Endothelial cell of umbilical vein (primary cell): ENCODE measurements around the gene SNX3. TPM values are rescaled to one million over a fixed set of nuclear protein-coding genes. Genes with fewer than 3 reads are reported as not detected.

ENCODE experiments used
- BruUV-seq: library from RNA; stranded (reverse); fragments of 400-500 nt; replicated peaks from 2 replicates; lab custom pipeline; 2021; lab: Mats Ljungman, UMichigan
- CTCF ChIA-PET: fragments of 300-600, 350-600 bp; sonication (Branson Sonifier 250); formaldehyde crosslinking; loops from one replicate; lab custom pipeline; 2021; ENCODE audit warnings: antibody characterized with exemption, inconsistent platforms; lab: Charles Lee
- POLR2A ChIA-PET: fragments of 300-600, 350-600 bp; sonication (Branson Sonifier 250); formaldehyde crosslinking; loops from one replicate; lab custom pipeline; 2021; ENCODE audit warnings: antibody characterized with exemption, inconsistent platforms; lab: Charles Lee
- DNase-seq: peaks from one replicate; pipeline ENCODE4 v3.0.0-alpha.2; 2011; ENCODE audit warnings: low read depth, low spot score
- FAIRE-seq: peaks from 2 replicates; lab custom pipeline; 2011; peaks lifted over from hg19 to GRCh38; lab: Jason Lieb, UNC
- H2AFZ ChIP-seq: 2 replicates; pipeline ENCODE4 v1.6.0; 2012; ENCODE audit warnings: low read depth, low read length, control low read depth, inconsistent platforms
- H3K27ac ChIP-seq: 2 replicates; pipeline ENCODE4 v1.5.1; 2011; ENCODE audit warnings: low read depth, mild to moderate bottlenecking, control low read depth, low read length, moderate library complexity; ENCODE audit not compliant: insufficient read depth
- H3K27me3 ChIP-seq, 2 experiments: 2 replicates each; pipeline versions ENCODE4 v1.6.0 to v1.6.1; 2011; ENCODE audit warnings: low read length in 2 of 2, mixed read lengths in 1 of 2; ENCODE audit not compliant: control insufficient read depth in 2 of 2, insufficient read depth in 2 of 2
- H3K36me3 ChIP-seq, 2 experiments: 2 replicates in 1 of 2; 3 replicates in 1 of 2; pipeline ENCODE4 v1.5.1; 2011; ENCODE audit warnings: low read length in 2 of 2, mild to moderate bottlenecking in 1 of 2, moderate library complexity in 1 of 2; ENCODE audit not compliant: control insufficient read depth in 2 of 2, insufficient read depth in 2 of 2; ENCODE audit errors: extremely low read depth in 1 of 2
- H3K4me1 ChIP-seq: 3 replicates; pipeline ENCODE4 v1.5.1; 2011; ENCODE audit warnings: mild to moderate bottlenecking, low read length; ENCODE audit not compliant: control insufficient read depth, insufficient read depth; ENCODE audit errors: extremely low read depth
- H3K4me2 ChIP-seq: 2 replicates; pipeline ENCODE4 v1.6.1; 2011; ENCODE audit warnings: low read length, control low read depth, mixed read lengths; ENCODE audit not compliant: insufficient read depth
- H3K4me3 ChIP-seq, 3 experiments: fragments of 200-600 bp in 1 of 3; sonication (generic), shearing (Covaris generic) in 1 of 3; replicated peaks in 1 of 3; 2 replicates each; pipeline ENCODE4 v1.5.1; 2011 to 2016; ENCODE audit warnings: control low read depth in 3 of 3, low read length in 3 of 3, mild to moderate bottlenecking in 2 of 3, inconsistent platforms in 1 of 3, low read depth in 1 of 3, moderate library complexity in 1 of 3; ENCODE audit not compliant: insufficient read depth in 1 of 3
- H3K79me2 ChIP-seq: 2 replicates; pipeline ENCODE4 v1.6.0; 2012; ENCODE audit warnings: low read length, inconsistent platforms; ENCODE audit not compliant: control insufficient read depth, insufficient read depth
- H3K9ac ChIP-seq: replicated peaks from 2 replicates; pipeline ENCODE3; 2011; ENCODE audit warnings: low read length, control low read depth; ENCODE audit not compliant: insufficient read depth; ENCODE audit errors: extremely low read depth
- H3K9me1 ChIP-seq: replicated peaks from 3 replicates; pipeline ENCODE4 v1.6.0; 2011; ENCODE audit warnings: mild to moderate bottlenecking, low read length; ENCODE audit not compliant: control insufficient read depth, insufficient read depth; ENCODE audit errors: extremely low read depth
- H3K9me3 ChIP-seq: replicated peaks from 2 replicates; pipeline ENCODE4 v1.5.1; 2012; ENCODE audit warnings: low read length, inconsistent platforms; ENCODE audit not compliant: control insufficient read depth, insufficient read depth
- H4K20me1 ChIP-seq: replicated peaks from 2 replicates; pipeline ENCODE3; 2011; ENCODE audit warnings: mild to moderate bottlenecking, low read length; ENCODE audit not compliant: control insufficient read depth, insufficient read depth; ENCODE audit errors: extremely low read depth
- EZH2 ChIP-seq: IDR thresholded peaks from 2 replicates; pipeline ENCODE4 v1.6.1; 2012; ENCODE audit warnings: borderline replicate concordance, low read depth, mild to moderate bottlenecking, moderate library complexity, low read length, inconsistent platforms; ENCODE audit not compliant: severe bottlenecking
- FOS ChIP-seq: IDR thresholded peaks from 2 replicates; pipeline ENCODE4 v1.6.1; 2011; ENCODE audit warnings: mild to moderate bottlenecking, low read length, moderate library complexity, borderline replicate concordance; ENCODE audit not compliant: insufficient read depth
- GATA2 ChIP-seq: IDR thresholded peaks from 2 replicates; pipeline ENCODE4 v1.7.0; 2011; ENCODE audit warnings: low read depth, mild to moderate bottlenecking, moderate library complexity, mixed read lengths, low read length; ENCODE audit not compliant: insufficient read length, insufficient read depth
- POLR2A ChIP-seq: IDR thresholded peaks from 2 replicates; pipeline ENCODE4 v1.6.1; 2012; ENCODE audit warnings: low read depth, mild to moderate bottlenecking, control low read depth, low read length
- dilution Hi-C: fragments of 300-500 bp; cut with MboI; formaldehyde crosslinking; loops from one replicate; pipeline ENCODE4 v1.15.0; 2019; ENCODE audit warnings: low sequenced_read_pairs; ENCODE audit not compliant: extremely low pct_ligation_motif_present
- intact Hi-C: fragments of 100-400 bp; cut with micrococcal nuclease; formaldehyde crosslinking; loops from one replicate; pipeline ENCODE4 v1.10.0; 2022
- polyA plus RNA-seq, 4 experiments: library from polyadenylated mRNA; depleted of rRNA in 3 of 4; stranded (reverse) in 3 of 4; unstranded in 1 of 4; fragments of >200 nt; gene quantifications; 2 replicates each; pipeline versions ENCODE4 v1.2.1 to v1.2.3, GENCODE V29; 2011 to 2012; ENCODE audit warnings: missing spikeins in 1 of 4
- total RNA-seq: library from RNA; stranded (reverse); gene quantifications from 2 replicates; pipeline ENCODE4 v1.2.3, GENCODE V29; 2021
- TF ChIP-seq, protein P1 (sequence below): IDR thresholded peaks from 2 replicates; pipeline ENCODE4 v1.6.1; 2011; ENCODE audit not compliant: insufficient read depth, insufficient read length

Gene SNX3
- total and polyA plus RNA-seq, 2 donors (not counting 3 experiments of a cell fraction or from before 2014, with no cell fraction given): 155 to 281 TPM

GRCh38 chr6:108163644-108164542 lies 96.9 kb downstream of the SNX3 start:
- dilution Hi-C loops: no loop called here
- CTCF ChIA-PET: interaction anchor here (1.1 to 1.6 kb wide), 2 partner anchors 328 to 334 kb away, joined by 3 to 10 read pairs; no protein-coding TSS in a partner anchor

DNA sequence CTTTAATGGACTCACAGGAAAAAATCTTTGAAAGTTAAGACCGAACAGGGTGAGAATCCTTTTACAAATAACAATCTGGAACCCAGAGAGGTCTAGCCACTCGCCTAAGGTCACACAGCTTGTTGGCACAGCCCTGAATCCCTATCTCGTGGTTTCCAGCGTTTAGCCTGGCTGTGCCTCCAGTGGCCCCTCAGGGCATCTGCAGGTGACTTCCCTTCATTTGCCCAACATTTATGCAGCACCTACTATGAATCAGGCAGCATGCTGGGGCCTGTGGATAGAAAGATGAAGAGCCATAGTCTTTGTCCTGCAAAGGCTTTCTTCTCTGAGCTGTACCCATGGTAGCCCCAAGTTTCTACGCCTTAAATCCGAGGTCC lies 97.6 kb downstream of the SNX3 start:
- Histone ChIP-seq H3K27me3 (peaks cover 92 to 100% of the 10 kb centered on the region in 2 experiments), H3K36me3 (no peaks in the 10 kb centered on the region), H3K4me3 (no peak overlapping the region), H3K79me2 (no peaks in the 10 kb centered on the region), H4K20me1 (no peaks in the 10 kb centered on the region), H2AFZ (no peak overlapping the region), H3K4me1 (peaks cover 4% of the 10 kb centered on the region), H3K9me3 (no peaks in the 10 kb centered on the region), H3K9ac (no peak overlapping the region), H3K9me1 (no peaks in the 10 kb centered on the region), H3K4me2 (no peak overlapping the region), H3K27ac (no peak overlapping the region)
- ChIA-PET CTCF (interaction anchor here (1.6 kb wide), 1 partner anchor 329 kb away, joined by 10 read pairs; no protein-coding TSS in a partner anchor), POLR2A (no interaction called here)
- no TSS peak for BruUV-seq
- TF ChIP-seq FOS (no peak), GATA2 (no peak)
- TF ChIP-seq, protein P1, sequence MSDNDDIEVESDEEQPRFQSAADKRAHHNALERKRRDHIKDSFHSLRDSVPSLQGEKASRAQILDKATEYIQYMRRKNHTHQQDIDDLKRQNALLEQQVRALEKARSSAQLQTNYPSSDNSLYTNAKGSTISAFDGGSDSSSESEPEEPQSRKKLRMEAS: no peak
- DNase-seq (no peak), FAIRE-seq (no peak)
- dilution Hi-C loops: no loop called here
- intact Hi-C loops: no loop called here

More at GRCh38 chr6:108163644-108164542, 96.9 kb downstream of the SNX3 start:
- no peak for FAIRE-seq
- Histone ChIP-seq H3K27ac (no peak overlapping the region), H3K9me3 (no peaks in the 10 kb centered on the region), H3K9ac (no peak overlapping the region), H3K36me3 (no peaks in the 10 kb centered on the region), H3K4me3 (no peak overlapping the region), H2AFZ (no peak overlapping the region), H3K4me1 (peaks cover 4% of the 10 kb centered on the region), H3K79me2 (no peaks in the 10 kb centered on the region), H4K20me1 (no peaks in the 10 kb centered on the region), H3K27me3 (peaks cover 93 to 100% of the 10 kb centered on the region in 2 experiments), H3K9me1 (no peaks in the 10 kb centered on the region), H3K4me2 (no peak overlapping the region)
- no TSS peak for BruUV-seq
- intact Hi-C loops: no loop called here
- POLR2A ChIA-PET: no interaction called here
- DNase-seq: no peak
- TF ChIP-seq FOS (no peak), EZH2 (peak; percentile 88), POLR2A (no peak), GATA2 (no peak)
